ENCODE data around the gene NAA80. TPM values are rescaled to one million over a fixed set of nuclear protein-coding genes. Genes with fewer than 3 reads are reported as not detected.
"Not testable (repeated sequence)": the region's sequence is repeated elsewhere in the genome, so short reads cannot be mapped to it uniquely, and the experiment has no call there.

NAA80 gene
- total and polyA plus RNA-seq, 7 experiments from 2014 or later, result 13.7 to 44.9 (median 30.7) TPM

DNA sequence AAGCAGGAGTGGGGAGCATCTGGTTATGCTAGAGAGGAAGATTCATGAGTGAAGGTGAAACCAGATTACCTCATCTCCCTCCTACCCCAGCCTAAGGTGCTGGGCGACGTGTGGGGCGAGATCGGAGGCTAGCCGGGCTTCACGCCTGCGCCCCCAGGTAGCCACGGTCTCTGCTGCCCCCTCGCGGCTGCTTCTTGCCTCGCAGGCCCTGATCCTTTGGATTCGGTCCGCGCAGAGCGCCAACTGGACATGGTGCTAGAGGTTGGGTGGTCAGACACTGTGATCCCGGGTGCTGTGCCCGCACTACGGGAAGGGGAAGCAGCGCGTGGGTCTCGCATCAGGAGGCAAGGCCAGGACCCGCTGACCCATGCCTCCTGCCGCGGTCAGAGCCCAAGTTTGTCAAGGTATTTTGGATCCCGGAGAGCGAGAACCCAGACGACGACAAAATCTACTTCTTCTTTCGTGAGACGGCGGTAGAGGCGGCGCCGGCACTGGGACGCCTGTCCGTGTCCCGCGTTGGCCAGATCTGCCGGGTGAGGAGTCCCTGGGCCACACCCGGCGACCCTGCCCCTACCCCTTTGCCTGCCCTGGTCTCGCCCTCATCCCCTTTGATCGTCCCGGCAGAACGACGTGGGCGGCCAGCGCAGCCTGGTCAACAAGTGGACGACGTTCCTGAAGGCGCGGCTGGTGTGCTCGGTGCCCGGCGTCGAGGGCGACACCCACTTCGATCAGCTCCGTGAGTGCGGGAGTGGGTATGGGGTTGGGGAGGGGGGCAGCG, 26.1 kb downstream of the NAA80 start:
- POLR2A ChIA-PET, result interaction anchor here (1.1 kb wide), 1 partner anchor 79 kb away, joined by 3 read pairs; no protein-coding TSS in a partner anchor

GRCh38 chr3:50272538-50272910, 26.7 kb downstream of the NAA80 start:
- Histone ChIP-seq H3K4me1 (ENCODE audit: control insufficient read depth in 2 of 2, insufficient read depth in 2 of 2, low read length in 2 of 2) (peaks cover 10 to 22% of the 10 kb centered on the region in 2 donors), H3K27me3 (ENCODE audit: control insufficient read depth in 2 of 2, insufficient read depth in 2 of 2, low read length in 2 of 2) (peaks cover 15 to 23% of the 10 kb centered on the region in 2 donors)
- not testable (repeated sequence) for H3K36me3 ChIP-seq (ENCODE audit: control insufficient read depth in 2 of 3, insufficient read depth in 3 of 3, low read length in 3 of 3); ATAC-seq; H3K36me3 Mint-ChIP-seq; H3K4me3 ChIP-seq (ENCODE audit: low read length); H3K27ac ChIP-seq (ENCODE audit: low read depth, low read length); H3K9me3 Mint-ChIP-seq; DNase-seq; H3K9me3 ChIP-seq (ENCODE audit: control insufficient read depth in 2 of 3, low read length in 3 of 3)
- peak overlapping the region in 5 of 10 donors; percentile 69 to 88 (median 76) for H3K4me3 Mint-ChIP-seq
- H3K27me3 Mint-ChIP-seq, result peaks cover 21 to 50% (median 29%) of the 10 kb centered on the region in 5 donors
- intact Hi-C loops (cut with micrococcal nuclease), result loop anchor here in 1 of 2 donors (2.0 kb wide), 1 partner anchor 36 kb away; the partner anchor contains the start of gene GNAI2
- H3K27ac Mint-ChIP-seq, result peak overlapping the region in 1 of 9 donors; percentile 82
- POLR2A ChIA-PET, result interaction anchor here (1.1 kb wide), 1 partner anchor 78 kb away, joined by 3 read pairs; no protein-coding TSS in a partner anchor
- CTCF ChIA-PET, result interaction anchor here (0.8 to 5.1 kb wide), 7 partner anchors 26 to 152 kb away, joined by 3 to 47 read pairs (median 4); partner anchors contain the start of gene GNAT1
- peaks cover 21 to 31% (median 26%) of the 10 kb centered on the region in 7 donors for H3K4me1 Mint-ChIP-seq

More for the DNA sequence above, 26.1 kb downstream of the NAA80 start:
- Mint-ChIP-seq H3K36me3 (no peaks in the 10 kb centered on the region), H3K9me3 (peaks cover 0 to 2% (median 0%) of the 10 kb centered on the region in 11 donors), H3K4me1 (peaks cover 21 to 31% (median 26%) of the 10 kb centered on the region in 7 donors), H3K27ac (peak overlapping the region in 5 of 9 donors; percentile 20 to 82 (median 72)), H3K27me3 (peaks cover 21 to 50% (median 29%) of the 10 kb centered on the region in 5 donors), H3K4me3 (peak overlapping the region; percentile 59 to 88 (median 76))
- Histone ChIP-seq H3K36me3 (ENCODE audit: control insufficient read depth in 2 of 3, insufficient read depth in 3 of 3, low read length in 3 of 3) (no peaks in the 10 kb centered on the region), H3K9me3 (ENCODE audit: control insufficient read depth in 2 of 3, low read length in 3 of 3) (no peaks in the 10 kb centered on the region), H3K27ac (ENCODE audit: low read depth, low read length) (no peak overlapping the region), H3K4me1 (ENCODE audit: control insufficient read depth in 2 of 2, insufficient read depth in 2 of 2, low read length in 2 of 2) (peaks cover 10 to 22% of the 10 kb centered on the region in 2 donors), H3K4me3 (ENCODE audit: low read length) (peak overlapping the region; percentile 48), H3K27me3 (ENCODE audit: control insufficient read depth in 2 of 2, insufficient read depth in 2 of 2, low read length in 2 of 2) (peaks cover 15 to 23% of the 10 kb centered on the region in 2 donors)
- DNase-seq, result peak; percentile 65 to 95 (median 80)
- intact Hi-C loops (cut with micrococcal nuclease), result loop anchor here (1.0 to 2.0 kb wide), 9 partner anchors 13 to 152 kb away; partner anchors contain the start of genes GNAI2 (in 1 of the 2), HYAL3 (in 1 of the 2), IFRD2 (in 1 of the 2) and NAA80 (in 1 of the 2)
- peak; percentile 92 for ATAC-seq
- CTCF ChIA-PET, result interaction anchor here (0.8 to 5.1 kb wide), 6 partner anchors 26 to 80 kb away, joined by 3 to 47 read pairs (median 11); partner anchors contain the start of gene GNAT1

DNA sequence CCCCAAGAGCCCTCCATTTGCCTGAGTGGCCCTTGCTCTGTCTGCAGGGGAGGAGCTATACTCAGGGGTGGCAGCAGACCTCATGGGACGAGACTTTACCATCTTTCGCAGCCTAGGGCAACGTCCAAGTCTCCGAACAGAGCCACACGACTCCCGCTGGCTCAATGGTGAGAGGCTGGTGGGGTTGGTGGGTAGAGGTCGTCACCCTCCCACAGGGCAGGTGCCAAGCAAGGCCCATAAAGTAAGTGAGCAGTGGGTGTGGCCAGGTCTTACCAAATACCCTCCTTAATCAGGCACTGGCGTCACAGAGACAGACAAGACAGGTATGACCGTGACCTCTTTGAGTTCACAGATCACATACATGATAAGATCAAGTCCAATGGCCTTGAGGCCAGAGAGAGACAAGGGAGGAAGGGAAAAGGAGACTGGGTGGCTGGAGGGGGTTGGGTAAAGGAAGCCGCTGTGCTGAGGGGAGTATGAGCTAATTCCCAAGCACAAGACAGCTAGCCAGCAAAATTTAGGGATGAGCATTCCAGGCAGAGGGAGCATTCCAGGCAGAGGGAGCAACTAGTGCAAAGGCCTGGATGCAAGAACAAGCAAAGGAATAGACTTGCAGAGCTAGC, 27.8 kb downstream of the NAA80 start:
- H3K9me3 Mint-ChIP-seq, result peaks cover 0 to 2% (median 0%) of the 10 kb centered on the region in 11 donors
- H3K4me1 ChIP-seq (ENCODE audit: control insufficient read depth in 2 of 2, insufficient read depth in 2 of 2, low read length in 2 of 2), result peaks cover 10 to 22% of the 10 kb centered on the region in 2 donors
- ChIA-PET POLR2A (no interaction called here), CTCF (interaction anchor here (0.6 to 5.1 kb wide), 7 partner anchors 17 to 151 kb away, joined by 3 to 47 read pairs (median 5); partner anchors contain the start of gene GNAT1)
- intact Hi-C loops (cut with micrococcal nuclease), result no loop called here
- peaks cover 21 to 31% (median 26%) of the 10 kb centered on the region in 7 donors for H3K4me1 Mint-ChIP-seq
- no peak overlapping the region for H3K27ac ChIP-seq (ENCODE audit: low read depth, low read length)
- H3K4me3 ChIP-seq (ENCODE audit: low read length), result no peak overlapping the region
- peak overlapping the region in 2 of 10 donors; percentile 6 to 45 for H3K4me3 Mint-ChIP-seq
- no peaks in the 10 kb centered on the region for H3K36me3 ChIP-seq (ENCODE audit: control insufficient read depth in 2 of 3, insufficient read depth in 3 of 3, low read length in 3 of 3)
- H3K9me3 ChIP-seq (ENCODE audit: control insufficient read depth in 2 of 3, low read length in 3 of 3), result no peaks in the 10 kb centered on the region
- DNase-seq (no peak), ATAC-seq (no peak)
- H3K36me3 Mint-ChIP-seq, result no peaks in the 10 kb centered on the region
- peaks cover 10 to 20% of the 10 kb centered on the region in 2 donors for H3K27me3 ChIP-seq (ENCODE audit: control insufficient read depth in 2 of 2, insufficient read depth in 2 of 2, low read length in 2 of 2)
- H3K27ac Mint-ChIP-seq, result peak overlapping the region in 1 of 9 donors; percentile 37
- H3K27me3 Mint-ChIP-seq, result peaks cover 21 to 54% (median 26%) of the 10 kb centered on the region in 5 donors

- ATAC-seq, result no peak
- Mint-ChIP-seq H3K36me3 (no peaks in the 10 kb centered on the region), H3K4me3 (no peak overlapping the region), H3K27me3 (peaks cover 16 to 54% (median 19%) of the 10 kb centered on the region in 5 donors), H3K27ac (peak overlapping the region in 1 of 9 donors; percentile 46), H3K9me3 (peaks cover 0 to 2% (median 0%) of the 10 kb centered on the region in 11 donors), H3K4me1 (peaks cover 14 to 29% (median 20%) of the 10 kb centered on the region in 7 donors)
- Histone ChIP-seq H3K4me1 (ENCODE audit: control insufficient read depth in 2 of 2, insufficient read depth in 2 of 2, low read length in 2 of 2) (peaks cover 10 to 22% of the 10 kb centered on the region in 2 donors), H3K9me3 (ENCODE audit: control insufficient read depth in 2 of 3, low read length in 3 of 3) (no peaks in the 10 kb centered on the region), H3K4me3 (ENCODE audit: low read length) (no peak overlapping the region), H3K27me3 (ENCODE audit: control insufficient read depth in 2 of 2, insufficient read depth in 2 of 2, low read length in 2 of 2) (peaks cover 10 to 16% of the 10 kb centered on the region in 2 donors), H3K36me3 (ENCODE audit: control insufficient read depth in 2 of 3, insufficient read depth in 3 of 3, low read length in 3 of 3) (no peaks in the 10 kb centered on the region), H3K27ac (ENCODE audit: low read depth, low read length) (no peak overlapping the region)
- intact Hi-C loops (cut with micrococcal nuclease), result no loop called here
- no peak for DNase-seq
- POLR2A ChIA-PET, result interaction anchor here (0.7 kb wide), 1 partner anchor 54 kb away, joined by 3 read pairs; no protein-coding TSS in a partner anchor
- CTCF ChIA-PET, result interaction anchor here (0.7 to 5.1 kb wide), 4 partner anchors 16 to 141 kb away, joined by 3 to 47 read pairs (median 9); partner anchors contain the start of gene GNAT1
Measured at GRCh38 chr3:50270422-50271224, 28.6 kb downstream of the NAA80 start.

GRCh38 chr3:50269977-50270413, 29.2 kb downstream of the NAA80 start:
- Histone ChIP-seq H3K4me1 (ENCODE audit: control insufficient read depth in 2 of 2, insufficient read depth in 2 of 2, low read length in 2 of 2) (peaks cover 10 to 17% of the 10 kb centered on the region in 2 donors), H3K27me3 (ENCODE audit: control insufficient read depth in 2 of 2, insufficient read depth in 2 of 2, low read length in 2 of 2) (peaks cover 10 to 15% of the 10 kb centered on the region in 2 donors), H3K9me3 (ENCODE audit: control insufficient read depth in 2 of 3, low read length in 3 of 3) (no peaks in the 10 kb centered on the region), H3K27ac (ENCODE audit: low read depth, low read length) (no peak overlapping the region), H3K4me3 (ENCODE audit: low read length) (no peak overlapping the region), H3K36me3 (ENCODE audit: control insufficient read depth in 2 of 3, insufficient read depth in 3 of 3, low read length in 3 of 3) (no peaks in the 10 kb centered on the region)
- no peak overlapping the region for H3K4me3 Mint-ChIP-seq
- POLR2A ChIA-PET, result interaction anchor here (0.7 to 0.9 kb wide), 2 partner anchors 20 to 55 kb away, joined by 3 read pairs; no protein-coding TSS in a partner anchor
- peaks cover 13 to 49% (median 15%) of the 10 kb centered on the region in 5 donors for H3K27me3 Mint-ChIP-seq
- H3K27ac Mint-ChIP-seq, result peak overlapping the region in 1 of 9 donors; percentile 17
- H3K4me1 Mint-ChIP-seq, result peaks cover 13 to 23% (median 15%) of the 10 kb centered on the region in 7 donors
- CTCF ChIA-PET, result interaction anchor here (0.7 kb wide), 1 partner anchor 141 kb away, joined by 3 read pairs; no protein-coding TSS in a partner anchor
- DNase-seq (no peak), ATAC-seq (no peak)
- intact Hi-C loops (cut with micrococcal nuclease), result no loop called here
- H3K36me3 Mint-ChIP-seq, result no peaks in the 10 kb centered on the region
- peaks cover 0 to 2% (median 0%) of the 10 kb centered on the region in 11 donors for H3K9me3 Mint-ChIP-seq
